HG03025 (cell line): Measurements from ENCODE around the gene TMTC2.
"Not testable (repeated sequence)": the region's sequence is repeated elsewhere in the genome, so short reads cannot be mapped to it uniquely, and the experiment has no call there.

Experiments
- ATAC-seq: cut with Tn5 transposase; IDR thresholded peaks from one replicate; pipeline ENCODE4 v1.9.1; 2021; ENCODE audit warnings: mild to moderate bottlenecking, moderate library complexity; ENCODE audit not compliant: unreplicated experiment, low FRiP score

TMTC2 gene

GRCh38 chr12:82781309-82781997 is 94.7 kb downstream of the TMTC2 start:
- no peak for ATAC-seq

DNA sequence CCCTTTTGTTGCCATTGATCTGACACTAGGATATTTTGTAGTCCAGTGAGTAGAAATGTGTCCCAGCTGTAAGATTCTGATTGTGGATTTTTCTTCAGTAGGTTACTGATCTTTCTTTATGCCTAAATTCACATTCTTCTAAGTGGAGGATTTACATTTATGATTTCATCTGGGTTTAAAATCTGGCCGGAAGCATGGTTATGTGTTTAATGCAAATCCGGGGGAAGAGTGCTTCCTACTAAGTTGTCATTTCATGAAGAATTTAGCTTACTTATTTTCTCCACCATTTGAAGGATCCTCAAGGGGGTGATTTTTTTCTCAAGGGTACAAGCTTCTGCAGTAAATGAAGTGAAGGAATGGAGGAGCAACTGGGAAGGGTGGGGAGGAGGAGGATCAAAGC is 96.7 kb downstream of the TMTC2 start:
- ATAC-seq = no peak

- ATAC-seq = no peak
These were observed 100.3 kb downstream of the TMTC2 start for GRCh38 chr12:82787016-82787415.

DNA sequence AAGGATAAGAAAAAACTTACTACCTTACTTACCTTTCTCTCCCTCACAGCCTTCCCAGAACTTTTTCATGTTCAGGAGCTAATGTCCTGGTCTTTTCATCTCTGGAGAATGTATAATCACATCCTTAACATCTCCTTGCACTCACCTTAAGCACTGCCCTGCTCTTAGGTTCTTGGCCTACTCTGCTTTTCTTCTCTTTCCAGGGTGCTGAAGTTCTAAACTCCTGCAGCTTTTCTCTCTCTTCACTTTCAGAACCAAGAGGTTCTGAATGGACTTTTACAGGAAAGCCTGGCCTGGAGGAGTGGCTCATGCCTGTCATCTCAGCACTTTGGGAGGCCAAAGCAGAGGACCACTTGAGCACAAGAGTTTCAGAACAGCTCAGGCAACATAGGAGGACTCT is 101.9 kb downstream of the TMTC2 start:
- ATAC-seq = no peak

DNA sequence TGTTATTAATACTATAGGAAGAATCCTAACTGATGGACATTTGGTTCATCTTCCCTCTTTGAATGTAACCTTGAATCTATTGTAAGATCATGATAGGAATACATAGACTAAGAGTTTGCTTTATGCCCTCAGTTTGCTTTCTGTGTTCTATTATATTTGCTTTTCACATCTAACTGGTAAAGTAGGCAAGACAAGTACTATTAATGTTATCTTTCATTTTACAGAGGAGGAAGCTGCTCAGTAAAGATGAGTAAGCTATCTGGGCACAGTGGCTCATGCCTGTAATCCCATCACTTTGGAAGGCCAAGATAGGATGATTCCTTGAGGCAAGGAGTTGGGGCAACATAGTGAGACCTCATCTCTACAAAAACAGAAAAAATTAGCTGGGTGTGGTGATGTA is 103.0 kb downstream of the TMTC2 start:
- ATAC-seq = no peak

DNA sequence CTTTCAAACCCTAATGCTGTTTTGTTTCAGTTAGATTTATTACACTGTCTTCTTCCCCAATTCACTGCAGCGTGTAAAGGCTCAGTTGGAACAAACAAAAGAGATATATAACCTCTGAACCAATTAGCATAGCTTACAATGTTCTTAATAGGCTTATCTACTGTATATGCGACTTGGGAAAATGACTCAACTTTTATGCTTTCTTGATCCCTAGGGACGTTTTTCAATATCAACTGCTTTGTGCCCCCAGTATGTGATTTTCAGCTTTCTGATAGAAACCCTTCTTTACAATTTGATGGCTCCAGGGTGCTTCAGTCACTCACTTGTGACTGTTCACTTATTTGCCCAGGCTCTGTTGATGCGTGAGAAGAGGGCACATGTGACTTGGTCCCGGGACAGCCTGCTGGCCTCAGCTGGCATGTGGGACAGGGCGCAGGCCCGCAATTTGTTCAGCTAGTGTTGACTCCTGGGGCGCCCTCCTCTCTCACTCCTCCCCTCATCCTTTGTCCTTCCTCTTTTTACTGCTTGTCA is 107.1 kb downstream of the TMTC2 start:
- ATAC-seq = no peak

GRCh38 chr12:82797480-82797879 is 110.8 kb downstream of the TMTC2 start:
- ATAC-seq = no peak

DNA sequence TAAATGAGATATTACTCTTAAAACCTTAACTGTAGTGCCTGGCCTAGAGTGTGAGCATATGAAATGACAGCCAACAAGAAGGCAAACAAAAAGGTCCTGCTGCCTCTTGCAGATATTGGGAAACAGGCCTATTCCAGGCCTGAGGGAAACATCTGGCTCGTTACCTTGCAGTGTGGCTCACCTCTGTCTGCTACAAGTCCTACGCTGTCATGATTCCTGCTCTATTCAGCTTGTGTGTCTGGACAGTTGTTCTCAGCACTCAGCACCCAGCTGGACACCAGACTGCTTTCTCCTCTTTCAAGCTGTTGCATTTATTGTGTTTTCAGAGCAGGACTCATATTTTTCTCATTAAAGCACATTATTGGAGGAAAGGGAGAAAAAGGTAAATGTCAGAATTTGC is 113.5 kb downstream of the TMTC2 start:
- ATAC-seq = no peak

GRCh38 chr12:82801951-82802610 is 115.4 kb downstream of the TMTC2 start:
- no peak for ATAC-seq

- ATAC-seq = no peak
These were observed 116.5 kb downstream of the TMTC2 start for GRCh38 chr12:82803201-82803600.

DNA sequence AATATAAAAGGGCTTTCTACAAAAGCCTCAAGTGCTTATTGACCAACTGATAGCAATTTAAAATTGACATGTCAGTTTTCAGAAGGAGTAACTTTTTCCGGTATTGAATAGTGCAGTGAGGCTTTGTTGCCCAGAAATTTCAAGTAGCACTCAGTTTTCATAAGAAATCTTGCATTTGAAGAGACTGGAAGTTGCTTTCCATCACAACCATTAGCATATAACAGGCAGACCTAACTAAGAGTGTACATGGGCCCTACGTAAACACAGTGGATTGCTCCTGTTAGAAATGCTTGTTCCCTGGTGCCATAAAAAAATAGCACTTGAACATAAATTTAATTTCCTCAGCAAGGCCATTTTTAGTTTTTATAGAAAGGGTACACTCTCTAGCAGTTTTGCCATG is 117.9 kb downstream of the TMTC2 start:
- no peak for ATAC-seq

DNA sequence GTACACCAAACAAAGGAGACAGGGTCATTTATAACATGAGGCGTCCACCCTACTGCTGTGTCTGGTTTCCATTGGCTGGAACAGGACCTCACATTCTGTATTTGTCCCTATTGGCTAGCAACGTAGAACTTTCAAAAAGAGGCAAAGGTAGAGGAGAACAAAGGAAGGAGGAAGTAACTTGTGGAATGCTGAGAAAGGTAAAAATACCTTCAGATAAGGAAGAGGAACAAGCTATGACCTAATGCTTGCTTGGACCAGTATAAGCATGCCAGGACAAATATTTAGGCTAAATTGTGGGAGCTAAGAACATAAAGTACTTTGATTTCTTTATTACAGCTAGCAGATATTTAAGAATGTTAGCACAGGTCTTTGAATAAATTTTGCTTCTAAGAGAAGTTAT is 118.3 kb downstream of the TMTC2 start:
- not testable (repeated sequence) for ATAC-seq

- ATAC-seq = no peak
These were observed 119.2 kb downstream of the TMTC2 start for GRCh38 chr12:82805812-82806497.

- ATAC-seq = no peak
These were observed 120.5 kb downstream of the TMTC2 start for GRCh38 chr12:82807132-82807737.

DNA sequence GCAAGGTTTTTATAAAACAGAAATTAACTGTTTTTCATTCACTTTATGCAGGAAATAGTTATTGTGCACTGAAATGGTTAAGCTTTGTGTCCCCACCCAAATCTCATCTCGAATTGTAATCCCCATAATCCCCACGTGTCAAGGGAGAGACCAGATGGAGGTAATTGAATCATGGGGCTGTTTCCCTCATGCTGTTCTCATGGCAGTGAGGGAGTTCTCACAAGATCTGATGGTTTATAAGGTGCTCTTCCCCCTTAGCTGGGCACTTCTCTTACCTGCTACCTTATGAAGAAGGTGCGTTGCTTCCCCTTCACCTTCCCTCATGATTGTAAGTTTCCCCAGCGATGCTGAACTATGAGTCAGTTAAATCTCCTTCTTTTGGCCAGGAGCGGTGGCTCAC is 123.9 kb downstream of the TMTC2 start:
- no peak for ATAC-seq

GRCh38 chr12:82817368-82817767 is 130.7 kb downstream of the TMTC2 start:
- no peak for ATAC-seq

DNA sequence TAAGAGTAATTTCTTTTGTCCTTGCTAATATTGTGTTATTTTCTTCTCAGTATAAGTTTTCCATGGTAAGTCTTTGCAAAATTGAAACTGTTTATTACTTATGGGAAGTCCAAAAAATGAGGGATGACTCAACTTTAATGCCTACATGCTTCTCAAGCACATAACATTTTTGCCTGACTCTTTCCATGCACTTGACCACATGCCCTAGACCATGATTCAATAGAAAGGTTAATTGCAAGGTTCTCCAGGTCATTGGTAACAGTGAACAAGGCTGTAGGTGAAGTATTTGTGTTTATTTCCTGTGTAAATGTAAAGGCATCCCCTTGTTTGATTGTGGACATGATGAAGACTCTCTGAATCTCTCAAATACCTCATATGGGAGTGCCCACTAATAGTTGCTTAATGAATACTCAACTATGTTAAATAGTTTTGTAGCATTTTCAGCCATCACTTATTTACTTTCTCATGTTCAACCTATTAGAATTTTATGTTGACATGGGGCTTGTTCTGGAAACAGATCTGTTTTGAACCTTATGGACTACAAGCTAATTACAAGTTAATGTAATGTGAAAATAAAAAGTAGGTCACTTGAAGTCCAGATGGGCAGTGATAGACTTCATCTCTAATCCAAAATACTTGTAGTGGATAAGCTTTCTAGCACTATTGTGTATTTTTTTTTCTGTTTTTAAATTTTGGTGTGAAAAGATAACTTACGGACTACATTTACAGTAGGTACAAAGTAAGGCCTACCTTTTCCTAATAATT is 131.7 kb downstream of the TMTC2 start:
- no peak for ATAC-seq

- no peak for ATAC-seq
These were observed 139.8 kb downstream of the TMTC2 start for GRCh38 chr12:82826505-82826904.

GRCh38 chr12:82832096-82832495 is 145.4 kb downstream of the TMTC2 start:
- no peak for ATAC-seq

- no peak for ATAC-seq
These were observed 146.3 kb downstream of the TMTC2 start for GRCh38 chr12:82832981-82833380.
